OCI-LY1 (cell line): ENCODE data around the gene ACE2.

ENCODE experiments used
- H2AFZ ChIP-seq: fragments of 200-600 bp; sonication (generic), shearing (Covaris generic); 2 replicates; pipeline ENCODE4 v1.6.0; 2014; ENCODE audit warnings: antibody characterized with exemption, mild to moderate bottlenecking, low read length
- H3F3A ChIP-seq: fragments of 200-600 bp; sonication (generic), shearing (Covaris generic); 2 replicates; pipeline ENCODE4 v1.6.0; 2014; ENCODE audit warnings: mild to moderate bottlenecking, antibody characterized with exemption, low read length, moderate library complexity; ENCODE audit not compliant: insufficient read depth
- H3K27ac ChIP-seq: fragments of 200-600 bp; sonication (generic); 2 replicates; pipeline ENCODE4 v1.5.1; 2014; ENCODE audit warnings: low read length, mixed run types, mild to moderate bottlenecking, low read depth; ENCODE audit not compliant: poor library complexity, severe bottlenecking
- H3K27me3 ChIP-seq: fragments of 200-600 bp; sonication (generic); 2 replicates; pipeline ENCODE4 v1.6.0; 2014; ENCODE audit warnings: antibody characterized with exemption, mild to moderate bottlenecking, low read length, moderate library complexity; ENCODE audit not compliant: insufficient read depth
- H3K36me3 ChIP-seq: fragments of 200-600 bp; sonication (generic); 2 replicates; pipeline ENCODE4 v1.6.1; 2014; ENCODE audit warnings: mild to moderate bottlenecking, antibody characterized with exemption, low read length, moderate library complexity, mixed read lengths; ENCODE audit not compliant: insufficient read depth
- H3K4me1 ChIP-seq: fragments of 200-600 bp; sonication (generic); 2 replicates; pipeline ENCODE4 v1.5.1; 2014; ENCODE audit warnings: mild to moderate bottlenecking, low read length, moderate library complexity; ENCODE audit not compliant: insufficient read depth, severe bottlenecking
- H3K4me2 ChIP-seq: fragments of 200-600 bp; sonication (generic), shearing (Covaris generic); 2 replicates; pipeline ENCODE4 v1.6.1; 2014; ENCODE audit warnings: low read length
- H3K4me3 ChIP-seq: fragments of 200-600 bp; sonication (generic); 2 replicates; pipeline ENCODE4 v1.5.1; 2014; ENCODE audit warnings: low read length, low read depth, mild to moderate bottlenecking, mixed read lengths; ENCODE audit not compliant: poor library complexity, severe bottlenecking
- H3K79me2 ChIP-seq: fragments of 200-600 bp; shearing (Covaris generic); 2 replicates; pipeline ENCODE4 v1.6.1; 2016; ENCODE audit warnings: mixed run types, low read length, mixed read lengths; ENCODE audit not compliant: insufficient read depth
- H3K9ac ChIP-seq: fragments of 200-600 bp; sonication (generic), shearing (Covaris generic); 2 replicates; pipeline ENCODE4 v1.6.1; 2014; ENCODE audit warnings: mild to moderate bottlenecking, low read length, mixed read lengths
- H3K9me2 ChIP-seq: fragments of 200-600 bp; sonication (generic), shearing (Covaris generic); 2 replicates; pipeline ENCODE4 v1.6.1; 2014; ENCODE audit warnings: low read depth, mild to moderate bottlenecking, low read length, mixed read lengths
- H3K9me3 ChIP-seq: fragments of 200-600 bp; shearing (Covaris generic); 2 replicates; pipeline ENCODE4 v1.6.1; 2014; ENCODE audit warnings: low read length, mixed read lengths
- H4K20me1 ChIP-seq: fragments of 200-600 bp; sonication (generic), shearing (Covaris generic); 2 replicates; pipeline ENCODE4 v1.6.0; 2016; ENCODE audit warnings: mild to moderate bottlenecking, low read length; ENCODE audit not compliant: insufficient read depth
- CTCF ChIP-seq: fragments of 200-600 bp; sonication (generic), shearing (Covaris generic); IDR thresholded peaks from 2 replicates; pipeline ENCODE4 v1.5.1; 2017; ENCODE audit warnings: mild to moderate bottlenecking, antibody characterized with exemption, low read length, moderate library complexity, mixed read lengths
- EZH2 ChIP-seq: fragments of 200-600 bp; sonication (generic), shearing (Covaris generic); IDR thresholded peaks from 2 replicates; pipeline ENCODE4 v1.8.0; 2017; ENCODE audit warnings: borderline replicate concordance, mixed run types, mild to moderate bottlenecking, antibody characterized with exemption, low read length, moderate library complexity, mixed read lengths

The ACE2 gene

GRCh38 chrX:15623054-15623453 is 22.3 kb upstream of the ACE2 start:
- no peaks in the 10 kb centered on the region for H3K4me1 ChIP-seq
- H3K79me2 ChIP-seq, result no peaks in the 10 kb centered on the region
- H3K27me3 ChIP-seq, result no peaks in the 10 kb centered on the region
- no peaks in the 10 kb centered on the region for H3F3A ChIP-seq
- no peaks in the 10 kb centered on the region for H4K20me1 ChIP-seq
- H3K9me3 ChIP-seq, result no peaks in the 10 kb centered on the region
- no peak overlapping the region for H3K4me2 ChIP-seq
- H3K4me3 ChIP-seq, result no peak overlapping the region
- H3K27ac ChIP-seq, result no peak overlapping the region
- H3K36me3 ChIP-seq, result no peaks in the 10 kb centered on the region
- no peaks in the 10 kb centered on the region for H3K9me2 ChIP-seq
- H2AFZ ChIP-seq, result no peak overlapping the region
- TF ChIP-seq CTCF (no peak), EZH2 (no peak)
- no peak overlapping the region for H3K9ac ChIP-seq

DNA sequence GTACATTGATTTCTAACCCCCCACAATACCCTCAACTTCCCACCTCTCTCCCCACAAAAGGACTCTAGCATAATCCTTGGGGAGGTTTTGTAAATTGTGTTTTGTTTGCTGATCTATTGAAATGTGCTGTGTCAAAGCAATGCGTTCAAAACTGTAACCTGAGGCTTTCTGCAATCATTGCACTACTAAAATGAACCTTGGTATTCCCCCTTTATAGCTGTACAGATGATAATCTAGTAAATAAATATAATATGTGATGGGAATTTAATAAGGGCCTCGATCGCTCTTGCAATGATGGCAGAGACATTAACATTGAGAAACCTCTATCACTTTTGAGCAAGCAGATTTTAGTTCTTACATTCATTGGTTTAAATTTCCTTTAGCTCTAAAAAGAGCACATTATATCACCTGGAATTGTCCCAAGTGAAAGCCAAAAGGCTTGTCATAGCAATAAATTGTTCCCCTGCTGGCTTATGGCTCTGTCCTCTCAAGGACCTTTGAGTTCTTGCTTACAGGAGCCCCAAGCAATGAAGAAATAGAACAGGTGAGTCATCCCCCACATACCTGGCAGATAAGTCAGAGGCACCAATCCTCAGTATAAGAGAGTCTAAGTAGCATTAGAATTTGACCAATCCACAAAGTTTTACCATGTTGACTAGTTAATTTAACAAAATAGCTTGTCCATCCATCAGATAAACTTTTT is 18.4 kb upstream of the ACE2 start:
- Histone ChIP-seq H3K4me1 (no peaks in the 10 kb centered on the region), H3K4me2 (no peak overlapping the region), H3F3A (no peaks in the 10 kb centered on the region), H4K20me1 (no peaks in the 10 kb centered on the region), H3K36me3 (no peaks in the 10 kb centered on the region), H3K9me2 (no peaks in the 10 kb centered on the region), H2AFZ (no peak overlapping the region), H3K9me3 (no peaks in the 10 kb centered on the region), H3K9ac (no peak overlapping the region), H3K27me3 (no peaks in the 10 kb centered on the region), H3K4me3 (no peak overlapping the region), H3K79me2 (no peaks in the 10 kb centered on the region), H3K27ac (no peak overlapping the region)
- no peak for TF ChIP-seq CTCF
- no peak for TF ChIP-seq EZH2

DNA sequence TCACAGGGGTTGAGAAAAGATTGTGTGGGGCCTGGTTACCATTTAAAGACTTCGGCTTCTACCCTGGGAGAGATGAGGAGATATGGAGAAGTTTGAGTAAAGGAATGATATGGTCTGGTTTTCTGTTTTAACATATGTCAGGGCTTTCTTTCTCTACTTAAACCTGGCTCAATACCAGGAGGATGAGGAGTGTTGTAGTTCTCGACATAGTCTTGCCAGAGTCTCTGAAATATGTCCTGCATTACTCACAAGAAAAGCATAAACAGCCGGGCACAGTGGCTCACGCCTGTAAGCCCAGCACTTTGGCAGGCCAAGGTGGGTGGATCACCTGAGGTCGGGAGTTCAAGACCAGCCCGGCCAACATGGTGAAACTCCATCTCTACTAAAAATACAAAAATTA is 16.4 kb upstream of the ACE2 start:
- no peaks in the 10 kb centered on the region for H3K27me3 ChIP-seq
- H2AFZ ChIP-seq, result no peak overlapping the region
- H3K9me3 ChIP-seq, result no peaks in the 10 kb centered on the region
- no peak overlapping the region for H3K9ac ChIP-seq
- no peaks in the 10 kb centered on the region for H3K9me2 ChIP-seq
- no peak overlapping the region for H3K27ac ChIP-seq
- no peaks in the 10 kb centered on the region for H3F3A ChIP-seq
- no peaks in the 10 kb centered on the region for H3K79me2 ChIP-seq
- H3K4me2 ChIP-seq, result no peak overlapping the region
- TF ChIP-seq EZH2 (no peak), CTCF (no peak)
- H3K4me3 ChIP-seq, result no peak overlapping the region
- no peaks in the 10 kb centered on the region for H4K20me1 ChIP-seq
- H3K36me3 ChIP-seq, result no peaks in the 10 kb centered on the region
- no peaks in the 10 kb centered on the region for H3K4me1 ChIP-seq
